NT2/D1 (cell line): Measurements from ENCODE around the gene PDE5A.

Source experiments
- YY1 ChIP-seq: IDR thresholded peaks from 2 replicates; pipeline ENCODE4 v1.6.1; 2011; ENCODE audit not compliant: insufficient read length, insufficient read depth
- ZNF274 ChIP-seq: IDR thresholded peaks from 2 replicates; pipeline ENCODE4 v1.6.1; 2011; ENCODE audit warnings: mild to moderate bottlenecking, low read depth, low read length

DNA sequence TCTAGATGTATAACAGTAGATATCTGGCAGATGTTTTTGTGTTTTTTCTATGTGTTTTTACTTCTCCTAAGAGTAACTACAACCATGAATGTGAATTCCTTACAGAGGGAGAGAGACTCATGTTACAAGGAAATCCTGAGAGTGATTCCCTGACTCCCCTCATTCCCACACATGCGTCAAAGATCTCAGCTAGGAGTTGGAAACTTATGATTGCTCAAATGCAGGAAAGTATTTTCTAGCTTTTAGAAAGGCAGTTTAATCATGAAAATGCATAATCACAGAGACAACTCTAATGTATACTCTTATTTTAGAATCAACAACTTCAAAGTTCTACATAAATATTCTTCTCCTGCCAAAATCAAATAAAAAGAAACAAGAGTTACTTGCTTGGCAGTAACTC is 121.8 kb downstream of the PDE5A start:
- TF ChIP-seq YY1 (no peak), ZNF274 (no peak)
